NCI-H460 (cell line): ENCODE measurements around the gene ATG4A. TPM values are rescaled to one million over a fixed set of nuclear protein-coding genes. Genes with fewer than 3 reads are reported as not detected.
A peak's percentile ranks its signal among the peaks of the same experiment; 100 is the strongest.

Source experiments
- DNase-seq: peaks from one replicate; pipeline ENCODE4 v3.0.0-alpha.2; 2016; ENCODE audit warnings: low read depth; ENCODE audit errors: extremely low read depth
- total RNA-seq: library from RNA; depleted of rRNA; stranded (reverse); fragments of >200 nt; shearing (Covaris generic); gene quantifications from 2 replicates; pipeline ENCODE4 v1.2.3, GENCODE V29; 2014; rRNA removed

ATG4A gene
- total RNA-seq, 1 experiment from 2014 or later = 9.4 TPM

GRCh38 chrX:108167211-108167872 is 75.8 kb downstream of the ATG4A start:
- DNase-seq = peak; percentile 54

- no peak for DNase-seq
These were observed 77.6 kb downstream of the ATG4A start for GRCh38 chrX:108168961-108169740.

DNA sequence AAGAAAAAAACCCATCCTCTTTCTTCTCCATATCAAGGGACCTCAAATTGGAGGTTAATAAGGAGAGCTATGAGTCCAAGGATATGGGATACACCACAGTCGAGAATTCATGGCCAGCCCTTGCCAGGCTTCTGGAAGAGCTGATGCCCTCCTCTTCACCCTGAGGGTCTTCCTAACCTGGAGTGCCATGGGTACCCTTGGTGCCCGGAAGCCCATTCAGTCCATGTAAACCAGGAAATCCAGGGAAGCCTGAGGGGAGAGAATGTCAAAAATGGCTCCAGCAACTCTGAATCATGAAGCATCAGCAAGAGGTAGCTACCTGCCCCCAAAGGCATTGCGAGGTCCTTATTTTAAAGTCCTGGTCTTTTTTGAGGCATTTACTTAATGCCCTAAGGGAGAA is 78.2 kb downstream of the ATG4A start:
- no peak for DNase-seq

DNA sequence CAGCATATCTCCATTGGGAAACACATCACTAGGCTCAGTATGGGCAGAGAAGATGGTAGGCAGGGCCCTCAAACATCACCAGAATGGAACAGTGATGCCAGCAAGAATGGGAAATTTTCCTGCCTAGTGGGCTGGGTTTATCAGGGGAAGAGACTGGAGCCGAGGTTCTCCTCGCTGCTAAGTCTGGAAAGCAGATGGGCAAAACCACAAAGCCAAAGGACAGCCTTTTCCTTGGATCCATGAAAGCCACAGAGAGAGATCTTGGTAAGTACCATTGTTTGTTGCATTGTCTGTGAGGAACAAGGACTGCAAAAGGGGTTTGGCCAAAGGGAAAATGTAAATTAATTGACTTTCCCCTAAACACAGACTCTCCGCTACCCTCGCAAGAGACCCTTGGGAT is 80.1 kb downstream of the ATG4A start:
- no peak for DNase-seq

DNA sequence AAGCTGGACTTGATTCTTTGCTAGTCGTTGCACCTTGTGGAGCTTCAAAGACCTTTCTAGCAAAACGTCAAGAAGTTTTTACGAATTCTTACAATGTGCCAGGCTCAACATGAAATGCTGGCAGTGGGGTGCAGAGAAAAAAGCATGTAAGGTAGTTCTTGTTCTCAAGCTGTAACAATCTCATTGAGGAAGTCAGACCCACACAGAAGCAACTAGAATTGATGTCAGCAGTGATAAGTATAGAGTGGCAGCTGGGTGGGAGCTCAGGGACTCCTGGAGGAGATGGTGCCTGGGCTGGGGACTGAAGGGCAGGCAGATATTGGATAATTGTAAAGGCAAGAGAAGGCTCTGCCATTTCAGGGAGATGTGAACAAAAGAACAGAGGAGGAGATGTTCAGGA is 82.3 kb downstream of the ATG4A start:
- no peak for DNase-seq

DNA sequence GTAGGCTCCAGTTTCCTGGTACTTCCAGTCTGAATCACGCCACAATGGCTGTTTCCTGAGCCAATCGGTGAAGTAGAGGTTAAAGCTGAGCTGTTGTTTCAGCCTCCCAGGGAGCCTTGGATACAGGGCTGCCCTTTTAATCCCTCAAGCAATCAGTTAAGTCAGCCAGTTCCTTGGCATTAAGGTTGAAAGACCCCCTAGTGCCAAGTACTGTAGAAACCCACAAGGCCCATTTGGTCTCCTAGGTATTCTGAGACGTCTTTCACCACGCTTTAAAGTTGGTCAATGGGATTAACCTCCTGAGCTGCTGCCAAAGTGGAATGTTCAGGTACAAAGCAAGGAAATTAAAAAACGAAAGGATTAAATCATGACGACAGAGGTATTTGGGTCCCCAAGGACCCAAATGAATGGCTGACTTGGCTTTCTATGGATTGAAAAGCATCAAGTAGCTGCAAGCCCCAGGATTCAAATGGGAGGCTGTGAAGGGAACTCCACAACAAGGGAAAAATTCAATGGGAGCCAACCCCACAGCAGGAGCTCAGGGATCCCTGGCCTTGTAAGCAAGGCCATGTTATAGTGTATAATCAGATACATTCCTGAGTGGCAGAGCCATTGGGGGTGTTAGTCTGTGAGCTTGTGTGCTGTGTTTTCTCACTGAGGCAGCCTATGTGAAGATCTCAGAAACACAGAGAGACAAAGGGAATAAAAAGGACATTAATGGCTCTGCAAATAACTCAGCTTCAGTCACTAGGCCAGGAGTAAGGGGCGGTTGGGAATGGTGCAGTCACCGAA is 86.0 kb downstream of the ATG4A start:
- no peak for DNase-seq

GRCh38 chrX:108178143-108178498 is 86.5 kb downstream of the ATG4A start:
- no peak for DNase-seq

- DNase-seq = peak; percentile 5
These were observed 95.2 kb downstream of the ATG4A start for GRCh38 chrX:108186811-108187210.

GRCh38 chrX:108198420-108198819 is 106.8 kb downstream of the ATG4A start:
- no peak for DNase-seq

GRCh38 chrX:108199041-108199440 is 107.5 kb downstream of the ATG4A start:
- no peak for DNase-seq

DNA sequence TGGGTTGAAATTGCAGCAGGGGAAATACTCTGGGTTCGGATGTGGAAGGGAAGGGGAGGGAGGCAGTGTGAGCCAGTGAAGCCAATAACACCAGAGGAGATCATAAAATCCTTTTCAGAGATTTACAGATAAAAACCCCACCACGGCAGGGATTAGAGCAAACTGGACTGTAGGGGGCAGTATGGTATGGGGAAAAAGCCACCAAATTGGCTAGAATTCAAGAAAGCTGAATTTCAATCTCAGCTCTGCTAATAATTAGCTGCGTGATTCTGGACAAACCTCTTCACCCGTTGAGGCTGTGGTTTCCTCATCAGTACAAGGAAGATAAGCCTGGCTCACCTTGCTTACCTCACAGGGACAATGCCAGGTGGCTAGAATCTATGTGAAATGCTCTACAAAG is 108.1 kb downstream of the ATG4A start:
- DNase-seq = peak; percentile 33

- no peak for DNase-seq
These were observed 112.0 kb downstream of the ATG4A start for GRCh38 chrX:108203540-108203939.

Other genes starting within 250 kb of the ATG4A start
- gene TEX13B, start 109.4 kb upstream of the ATG4A start, total RNA-seq = not detected in 2 replicates
- gene VSIG1, start 46.7 kb upstream of the ATG4A start, total RNA-seq = not detected in 2 replicates
- gene PSMD10, start 236 bp upstream of the ATG4A start, total RNA-seq = 95.2 and 106 TPM in 2 replicates